Measurements from ENCODE around the gene SNX1.

SNX1 gene

DNA sequence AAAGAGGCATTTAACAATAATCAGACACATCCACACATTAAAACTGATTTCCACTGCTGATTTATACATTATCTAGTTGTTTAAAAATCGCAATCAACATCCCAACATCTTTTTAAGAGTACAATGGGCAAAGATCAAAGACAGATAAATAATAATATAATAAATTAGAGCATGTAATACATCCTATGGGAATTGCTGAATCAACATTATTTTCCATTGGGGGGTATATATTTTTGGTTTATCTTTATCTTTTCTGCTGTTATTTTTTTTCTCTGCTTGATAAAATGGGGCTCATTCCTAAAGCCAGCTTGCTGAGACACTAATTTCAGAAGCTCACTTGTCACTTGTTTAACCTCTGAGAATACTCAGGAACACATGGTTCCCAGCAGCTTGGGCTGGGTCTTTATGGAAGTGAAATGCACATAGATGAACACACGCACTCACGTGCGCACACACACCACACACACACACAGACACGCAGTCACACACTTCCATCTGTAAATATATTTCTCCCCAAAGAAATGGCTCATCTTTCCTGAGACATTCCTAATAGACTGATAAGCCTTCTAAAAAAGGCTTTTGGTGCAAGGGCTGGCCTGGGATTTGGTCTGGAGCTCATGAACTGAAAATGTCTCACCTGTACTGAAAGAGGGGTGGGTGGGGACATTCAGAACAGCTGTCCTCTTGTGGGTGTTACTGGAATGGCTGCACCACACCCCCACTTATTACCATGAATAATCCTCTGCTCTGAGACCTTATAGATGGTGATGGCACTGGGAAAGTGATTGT lies 70.5 kb downstream of the SNX1 start:
- no peak for DNase-seq

GRCh38 chr15:64180235-64180824 lies 84.5 kb downstream of the SNX1 start:
- DNase-seq = peak in 1 of 2 donors; percentile 73

GRCh38 chr15:64182859-64183370 lies 87.1 kb downstream of the SNX1 start:
- DNase-seq = no peak

- no peak for DNase-seq
Measured at GRCh38 chr15:64185146-64185911, 89.5 kb downstream of the SNX1 start.

- no peak for DNase-seq
Measured at GRCh38 chr15:64187396-64188191, 91.8 kb downstream of the SNX1 start.

Measured in CD4-positive, alpha-beta T cell treated with Interleukin-1 beta for 1 hour (primary cell).